Smooth muscle cell (in vitro differentiated cells): Measurements from ENCODE around the gene DNAJA3. TPM values are rescaled to one million over a fixed set of nuclear protein-coding genes. Genes with fewer than 3 reads are reported as not detected.

ENCODE experiments used
- DNase-seq: peaks from one replicate; lab custom pipeline; 2025; ENCODE audit not compliant: unreplicated experiment; lab: John Stamatoyannopoulos, UW
- H2AFZ ChIP-seq: fragments of 200-600 bp; sonication (generic); 2 replicates; pipeline ENCODE4 v1.6.0; 2016; ENCODE audit warnings: antibody characterized with exemption, low read depth, mild to moderate bottlenecking
- H3F3A ChIP-seq: fragments of 200-600 bp; sonication (generic); 2 replicates; pipeline ENCODE4 v1.6.0; 2017; ENCODE audit warnings: antibody characterized with exemption, low read depth
- H3K27ac ChIP-seq: fragments of 200-600 bp; sonication (generic); 2 replicates; pipeline ENCODE4 v1.5.1; 2016; ENCODE audit warnings: low read depth, mild to moderate bottlenecking
- H3K27me3 ChIP-seq: fragments of 200-600 bp; sonication (generic); 2 replicates; pipeline ENCODE4 v1.6.1; 2016; ENCODE audit warnings: low read depth, mild to moderate bottlenecking
- H3K36me3 ChIP-seq: fragments of 200-600 bp; sonication (generic); 2 replicates; pipeline ENCODE4 v1.5.1; 2016; ENCODE audit warnings: low read depth
- H3K4me1 ChIP-seq: fragments of 200-600 bp; sonication (generic); 2 replicates; pipeline ENCODE4 v1.5.1; 2016; ENCODE audit warnings: low read depth
- H3K4me2 ChIP-seq: fragments of 200-600 bp; sonication (generic); 2 replicates; pipeline ENCODE4 v1.6.0; 2016; ENCODE audit warnings: mild to moderate bottlenecking
- H3K4me3 ChIP-seq: fragments of 200-600 bp; sonication (generic); 2 replicates; pipeline ENCODE4 v1.5.1; 2016; ENCODE audit warnings: mild to moderate bottlenecking
- H3K79me2 ChIP-seq: fragments of 200-600 bp; sonication (generic); 2 replicates; pipeline ENCODE4 v1.6.0; 2016; ENCODE audit warnings: low read depth, mild to moderate bottlenecking
- H3K9ac ChIP-seq: fragments of 200-600 bp; sonication (generic); 2 replicates; pipeline ENCODE4 v1.6.0; 2016; ENCODE audit warnings: low read depth
- H3K9me3 ChIP-seq: fragments of 200-600 bp; sonication (generic); replicated peaks from 2 replicates; pipeline ENCODE4 v1.5.1; 2016; ENCODE audit warnings: low read depth
- H4K20me1 ChIP-seq: fragments of 200-600 bp; sonication (generic); 2 replicates; pipeline ENCODE4 v1.6.0; 2016; ENCODE audit warnings: low read depth
- CTCF ChIP-seq: fragments of 200-600 bp; sonication (generic); IDR thresholded peaks from 2 replicates; pipeline ENCODE4 v1.5.1; 2017; ENCODE audit warnings: borderline replicate concordance, mild to moderate bottlenecking, antibody characterized with exemption; ENCODE audit not compliant: insufficient read depth, poor library complexity, severe bottlenecking
- WGBS: methylation state at CpG from one replicate; pipeline ENCODE4 v1.1.7; 2016; ENCODE audit warnings: low lambda C conversion rate; 5-methylcytosine and 5-hydroxymethylcytosine counted together
- polyA plus RNA-seq: library from polyadenylated mRNA; unstranded; fragments of >200 nt; fragmentation: Nextera tagmentation; extraction: Ambion mirVana; gene quantifications from 2 replicates; pipeline ENCODE4 v1.2.1, GENCODE V29; 2016
- total RNA-seq: library from RNA; depleted of rRNA; stranded (reverse); fragments of >200 nt; gene quantifications from 2 replicates; pipeline ENCODE4 v1.2.3, GENCODE V29; 2014

Gene DNAJA3
- total and polyA plus RNA-seq, 2 experiments from 2014 or later = 42.6 to 42.7 TPM

GRCh38 chr16:4409081-4409932, 16.4 kb upstream of the DNAJA3 start:
- Histone ChIP-seq H4K20me1 (peaks cover 3% of the 10 kb centered on the region), H3K9ac (no peak overlapping the region)

GRCh38 chr16:4410335-4411075, 15.2 kb upstream of the DNAJA3 start:
- peaks cover 15% of the 10 kb centered on the region for H4K20me1 ChIP-seq
- H3K36me3 ChIP-seq = no peaks in the 10 kb centered on the region
- no peak for DNase-seq
- no peaks in the 10 kb centered on the region for H3K9me3 ChIP-seq
- H3F3A ChIP-seq = peaks cover 4% of the 10 kb centered on the region
- no peak overlapping the region for H3K27ac ChIP-seq
- no peak overlapping the region for H3K9ac ChIP-seq
- H2AFZ ChIP-seq = no peak overlapping the region
- no peaks in the 10 kb centered on the region for H3K4me1 ChIP-seq
- 70% methylated on average over 15 of the region's 15 CpGs for WGBS
- peaks cover 10% of the 10 kb centered on the region for H3K79me2 ChIP-seq
- no peaks in the 10 kb centered on the region for H3K27me3 ChIP-seq
- TF ChIP-seq CTCF = no peak
- H3K4me3 ChIP-seq = no peak overlapping the region
- no peak overlapping the region for H3K4me2 ChIP-seq

More at GRCh38 chr16:4409081-4409932, 16.4 kb upstream of the DNAJA3 start:
- Histone ChIP-seq H3F3A (no peaks in the 10 kb centered on the region), H2AFZ (no peak overlapping the region), H3K4me1 (no peaks in the 10 kb centered on the region), H3K4me3 (no peak overlapping the region), H3K79me2 (peaks cover 4% of the 10 kb centered on the region), H3K36me3 (no peaks in the 10 kb centered on the region), H3K27ac (no peak overlapping the region), H3K27me3 (no peaks in the 10 kb centered on the region), H3K4me2 (no peak overlapping the region), H3K9me3 (no peaks in the 10 kb centered on the region)
- no peak for DNase-seq
- TF ChIP-seq CTCF = no peak
- WGBS = 91% methylated on average over 15 of the region's 19 CpGs

DNA sequence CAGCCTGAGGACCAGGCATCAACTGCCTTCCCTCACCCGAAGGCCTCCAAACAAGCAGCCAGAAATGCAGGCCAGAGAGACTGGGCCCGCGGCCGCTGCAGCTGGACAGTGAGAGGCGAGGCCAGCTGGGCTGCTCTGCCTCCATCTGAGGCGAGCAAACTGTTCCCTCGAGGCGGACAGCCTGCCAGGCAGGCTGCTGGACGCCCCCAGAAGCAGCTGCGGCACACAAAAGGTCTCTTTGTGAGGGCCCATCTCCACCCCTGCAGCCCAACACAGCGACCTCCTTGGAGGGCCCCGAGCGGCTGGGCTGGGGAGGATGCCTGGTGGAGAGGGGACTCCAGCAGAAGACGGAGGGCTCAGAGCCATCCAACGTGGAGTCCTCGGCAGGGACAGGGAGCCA, 14.0 kb upstream of the DNAJA3 start:
- peaks cover 4% of the 10 kb centered on the region for H3F3A ChIP-seq
- no peak for DNase-seq
- H3K79me2 ChIP-seq = peaks cover 10% of the 10 kb centered on the region
- H3K36me3 ChIP-seq = no peaks in the 10 kb centered on the region
- no peak overlapping the region for H2AFZ ChIP-seq
- no peak overlapping the region for H3K4me3 ChIP-seq
- H3K4me1 ChIP-seq = no peaks in the 10 kb centered on the region
- H3K27ac ChIP-seq = no peak overlapping the region
- no peak for TF ChIP-seq CTCF
- WGBS = 91% methylated on average over 16 of the region's 16 CpGs
- H3K4me2 ChIP-seq = no peak overlapping the region
- no peaks in the 10 kb centered on the region for H3K27me3 ChIP-seq
- no peaks in the 10 kb centered on the region for H3K9me3 ChIP-seq
- no peak overlapping the region for H3K9ac ChIP-seq
- peaks cover 16% of the 10 kb centered on the region for H4K20me1 ChIP-seq
